HG03025 (cell line): ENCODE measurements around the gene CSNK1A1.

ENCODE experiments used
- ATAC-seq: cut with Tn5 transposase; IDR thresholded peaks from one replicate; pipeline ENCODE4 v1.9.1; 2021; ENCODE audit warnings: mild to moderate bottlenecking, moderate library complexity; ENCODE audit not compliant: unreplicated experiment, low FRiP score

CSNK1A1 gene

GRCh38 chr5:149575131-149575530 is 23.9 kb upstream of the CSNK1A1 start:
- ATAC-seq: no peak

DNA sequence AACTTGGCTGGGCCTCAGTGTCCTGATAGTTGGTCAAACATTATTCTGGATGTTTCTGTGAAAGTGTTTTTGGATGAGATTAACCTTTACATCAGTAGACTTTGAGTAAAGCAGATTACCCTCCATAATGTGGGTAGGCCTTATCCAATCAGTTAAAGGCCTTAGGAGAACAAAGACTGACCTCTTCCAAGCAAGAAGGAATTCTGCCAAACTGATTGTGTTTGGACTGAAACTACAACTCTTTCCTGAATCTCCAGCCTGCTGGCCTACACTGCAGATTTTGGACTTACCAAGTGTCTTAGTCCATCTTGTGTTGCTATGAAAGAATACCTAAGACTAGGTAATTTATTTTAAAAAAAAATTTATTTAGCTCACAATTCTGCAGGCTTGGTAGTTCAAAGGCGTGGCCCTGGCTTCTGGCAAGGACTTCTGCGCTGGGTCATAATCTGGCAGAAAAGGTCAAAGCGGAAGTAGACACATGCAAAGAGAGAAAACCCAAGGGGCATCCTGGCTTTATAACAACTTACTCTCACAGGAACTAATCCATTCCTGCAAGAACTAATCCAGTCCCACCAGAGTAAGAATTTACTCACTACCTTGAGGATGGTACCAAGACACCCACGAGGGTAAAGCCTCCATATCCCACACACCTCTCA is 21.5 kb upstream of the CSNK1A1 start:
- no peak for ATAC-seq

- no peak for ATAC-seq
Observed at GRCh38 chr5:149572170-149572569, 20.9 kb upstream of the CSNK1A1 start.

DNA sequence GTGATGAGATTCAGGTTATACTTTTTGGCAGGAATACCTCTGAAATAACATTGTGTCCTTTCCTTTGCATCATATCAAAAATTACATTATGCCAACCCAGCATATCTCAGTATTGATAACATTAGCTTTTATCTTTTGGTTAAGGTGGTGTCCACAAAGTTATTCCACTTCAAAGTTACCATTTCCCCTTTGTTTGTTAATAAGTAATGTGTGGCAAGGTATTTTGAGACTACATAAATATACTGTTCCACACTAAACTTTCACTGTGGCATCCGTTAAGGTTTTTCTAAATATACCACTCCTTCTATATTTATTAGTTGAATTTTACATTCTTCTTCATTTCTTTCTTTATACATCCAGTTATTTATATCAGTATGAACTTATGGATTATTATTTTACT is 16.0 kb upstream of the CSNK1A1 start:
- ATAC-seq: no peak

- ATAC-seq: peak; percentile 71
Observed at GRCh38 chr5:149564542-149565140, 13.4 kb upstream of the CSNK1A1 start.

GRCh38 chr5:149563466-149563865 is 12.2 kb upstream of the CSNK1A1 start:
- no peak for ATAC-seq

GRCh38 chr5:149561848-149562247 is 10.6 kb upstream of the CSNK1A1 start:
- ATAC-seq: no peak

- no peak for ATAC-seq
Observed at GRCh38 chr5:149559706-149560105, 8.5 kb upstream of the CSNK1A1 start.

GRCh38 chr5:149552553-149553160 is 1.4 kb upstream of the CSNK1A1 start:
- no peak for ATAC-seq

GRCh38 chr5:149552038-149552494 is 827 bp upstream of the CSNK1A1 start:
- no peak for ATAC-seq

DNA sequence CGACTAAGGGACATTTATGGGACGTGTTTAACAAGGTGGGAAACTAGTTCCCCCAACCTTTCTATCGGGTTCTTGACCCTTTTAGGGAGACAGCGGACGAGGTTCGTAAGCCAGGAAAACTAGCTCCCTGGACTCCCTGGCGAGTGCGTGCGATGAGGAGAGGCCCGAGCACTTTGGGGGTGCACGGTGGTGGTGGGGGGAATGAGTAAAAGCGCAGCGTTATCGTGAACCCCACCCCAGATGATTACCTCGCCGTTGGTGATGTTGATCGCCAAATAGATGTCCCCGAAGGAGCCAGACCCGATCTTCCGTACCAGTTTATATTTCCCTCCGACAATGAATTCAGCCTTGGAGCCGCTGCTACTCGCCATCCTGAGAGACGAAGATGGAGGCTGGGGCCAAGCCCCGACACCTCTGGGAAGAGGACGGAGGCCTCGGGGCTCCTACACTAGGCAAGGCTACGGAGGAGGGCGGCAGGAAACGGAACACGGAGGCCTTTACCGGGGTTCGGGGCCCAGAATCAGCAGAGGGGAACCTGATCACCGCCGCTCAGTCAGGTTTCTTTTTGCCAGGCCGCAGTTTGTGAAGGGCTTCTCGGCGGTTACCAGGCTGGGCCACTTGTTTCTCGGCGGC is 529 bp downstream of the CSNK1A1 start:
- peak; percentile 4 for ATAC-seq

- ATAC-seq: no peak
Observed at GRCh38 chr5:149550268-149550583, 1.0 kb downstream of the CSNK1A1 start.

GRCh38 chr5:149549461-149550267 is 1.6 kb downstream of the CSNK1A1 start:
- ATAC-seq: no peak

GRCh38 chr5:149546974-149547373 is 4.3 kb downstream of the CSNK1A1 start:
- ATAC-seq: no peak

GRCh38 chr5:149545327-149545726 is 5.9 kb downstream of the CSNK1A1 start:
- no peak for ATAC-seq

- no peak for ATAC-seq
Observed at GRCh38 chr5:149544028-149544420, 7.2 kb downstream of the CSNK1A1 start.

- ATAC-seq: no peak
Observed at GRCh38 chr5:149543361-149544027, 7.7 kb downstream of the CSNK1A1 start.

DNA sequence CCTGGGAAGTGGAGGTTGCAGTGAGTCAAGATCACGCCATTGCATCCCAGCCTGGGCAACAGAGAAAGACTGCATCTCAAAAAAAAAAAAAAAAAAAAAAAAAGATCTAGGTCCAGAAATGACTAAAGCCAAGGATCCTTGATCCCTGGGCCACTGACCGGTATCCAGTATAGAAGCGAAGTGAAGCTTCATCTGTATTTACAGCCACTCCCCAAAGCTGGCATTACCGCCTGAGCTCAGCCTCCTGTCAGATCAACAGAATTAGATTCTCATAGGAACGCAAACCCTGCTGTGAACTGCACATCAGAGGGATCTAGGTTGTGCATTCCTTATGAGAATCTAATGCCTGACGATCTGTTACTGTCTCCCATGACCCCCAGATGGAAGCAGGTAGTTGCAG is 9.3 kb downstream of the CSNK1A1 start:
- no peak for ATAC-seq

DNA sequence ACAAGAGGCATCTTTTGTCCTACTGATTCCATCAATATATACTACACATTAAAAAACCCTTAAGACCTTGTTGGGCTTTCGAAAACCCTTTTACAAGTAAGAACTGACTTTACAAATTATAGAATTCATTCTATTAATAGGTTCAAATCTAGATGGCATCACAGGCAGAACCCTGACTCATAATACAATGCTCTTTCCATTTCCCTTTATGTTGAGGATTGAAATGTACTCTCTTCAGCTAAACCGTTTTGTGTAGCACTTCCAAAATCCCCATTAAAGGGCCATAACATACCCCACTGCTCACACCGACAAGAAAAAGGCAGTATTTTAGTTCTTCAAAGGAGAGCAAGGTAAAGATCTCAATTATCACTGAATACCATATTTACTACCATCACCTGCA is 11.2 kb downstream of the CSNK1A1 start:
- ATAC-seq: no peak

GRCh38 chr5:149537374-149537975 is 13.8 kb downstream of the CSNK1A1 start:
- no peak for ATAC-seq
